CD1c-positive myeloid dendritic cell (primary cell): ENCODE results near the gene STXBP5.

Experiments
- DNase-seq: peaks from one replicate; pipeline ENCODE4 v3.0.0-alpha.2; 2016; ENCODE audit errors: extremely low spot score

Gene STXBP5

DNA sequence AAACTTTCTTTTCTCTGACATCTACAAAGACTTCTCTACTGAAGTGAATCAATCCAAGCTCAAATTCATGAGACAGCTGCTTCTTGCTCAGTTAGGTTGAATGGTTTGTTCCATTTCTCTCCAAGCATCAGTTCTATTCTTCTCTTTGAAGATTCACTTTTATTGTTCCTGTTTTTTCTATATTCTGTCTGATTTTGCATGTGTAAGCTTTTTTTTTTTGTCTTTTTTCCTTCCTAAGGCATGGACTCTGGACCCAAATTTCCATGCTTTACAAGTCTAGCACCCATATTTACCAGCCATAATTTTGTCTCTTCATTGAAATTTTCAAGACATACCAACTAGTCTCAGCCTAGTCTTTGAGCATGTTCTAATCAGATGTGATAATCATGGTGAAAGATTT lies 25.9 kb upstream of the STXBP5 start:
- no peak for DNase-seq

DNA sequence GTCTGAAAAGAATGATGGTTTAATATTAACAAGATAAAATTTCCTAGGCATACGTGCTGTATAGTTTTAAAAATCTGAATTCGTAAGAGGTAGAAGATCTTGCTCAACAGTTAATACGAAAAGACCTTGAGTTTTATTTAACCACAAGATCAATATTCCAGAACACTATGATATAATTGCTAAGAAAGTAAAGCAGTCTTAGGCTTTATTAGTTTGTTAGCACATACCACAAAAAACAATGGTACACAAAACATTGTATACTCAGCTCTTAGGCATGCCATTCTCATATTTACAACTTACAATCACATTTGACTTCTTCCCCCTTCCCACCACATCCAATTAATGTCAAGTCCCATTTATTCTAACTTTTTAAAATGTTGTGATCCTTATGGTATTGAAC lies 24.4 kb upstream of the STXBP5 start:
- DNase-seq: no peak

DNA sequence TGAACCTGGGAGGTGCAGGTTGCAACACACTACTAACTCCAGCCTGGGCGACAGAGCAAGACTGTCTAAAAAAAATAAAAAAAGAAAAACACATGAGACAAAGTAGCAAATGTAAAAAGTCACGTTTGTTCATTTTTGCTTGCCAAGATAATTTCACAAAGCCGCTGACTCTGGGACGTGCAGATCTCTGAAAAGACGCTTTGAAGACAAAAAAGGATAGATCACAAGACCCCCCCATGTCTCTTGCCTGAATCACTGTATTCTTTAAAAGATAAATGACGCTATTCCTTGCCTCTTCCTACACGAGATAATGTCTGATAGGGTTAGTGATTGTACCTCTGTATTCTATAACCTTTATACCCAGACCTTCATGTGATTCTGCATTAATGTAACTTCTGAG lies 23.3 kb upstream of the STXBP5 start:
- no peak for DNase-seq

DNA sequence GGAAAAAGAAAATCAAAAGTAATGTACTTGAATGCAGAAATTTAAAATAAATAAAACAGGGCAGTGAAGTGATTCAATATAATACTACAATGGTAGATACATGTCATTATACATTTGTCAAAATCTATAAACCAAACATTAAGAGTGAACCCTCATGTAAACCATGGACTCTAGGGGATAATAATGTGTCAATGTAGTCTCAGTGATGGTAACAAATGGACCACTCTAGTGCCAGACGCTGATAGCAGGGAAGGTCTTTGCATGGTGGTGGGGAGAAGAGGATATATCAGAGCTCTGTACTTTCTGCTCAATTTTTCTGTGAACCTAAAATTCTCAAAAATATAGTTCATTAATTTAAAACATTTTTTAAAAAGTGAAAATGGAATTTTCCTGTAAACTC lies 19.8 kb upstream of the STXBP5 start:
- no peak for DNase-seq

DNA sequence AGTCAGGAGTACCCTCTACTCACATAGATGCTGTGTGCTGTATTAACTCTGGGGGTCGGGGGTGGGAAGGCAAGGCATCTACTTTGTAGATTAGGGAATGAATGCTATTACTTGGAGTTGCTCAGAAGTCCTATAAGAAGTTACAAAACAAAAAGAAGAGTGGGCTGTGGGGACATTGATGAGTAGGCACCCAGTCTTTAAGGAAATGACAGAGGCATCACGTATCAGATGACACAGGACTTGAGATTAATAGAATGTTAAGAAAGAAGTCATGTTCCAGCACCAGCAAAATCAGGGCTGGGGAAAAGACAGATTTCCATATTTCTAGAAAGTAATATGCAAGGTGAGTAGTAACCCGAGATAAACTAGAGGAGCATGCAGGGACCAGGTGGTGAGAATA lies 19.0 kb upstream of the STXBP5 start:
- DNase-seq: no peak

DNA sequence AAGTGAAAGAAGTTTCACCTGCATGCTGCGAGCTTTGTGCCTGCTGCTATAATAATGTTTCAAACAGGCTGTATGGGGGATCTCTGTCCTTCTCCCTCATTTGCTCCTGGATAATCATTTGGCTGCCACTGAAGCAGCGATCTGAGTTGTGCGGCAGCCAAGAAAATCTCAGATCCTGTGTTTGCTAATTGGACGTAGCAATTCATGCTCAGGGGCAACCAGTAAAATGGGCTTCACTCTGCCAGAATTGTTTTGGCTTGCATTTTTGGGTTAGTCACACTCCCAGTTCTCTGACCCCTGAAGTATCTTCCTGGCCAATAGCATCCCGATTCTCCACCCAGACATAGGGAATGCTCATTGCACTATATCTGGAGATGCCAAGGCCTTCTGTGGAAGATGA lies 13.7 kb upstream of the STXBP5 start:
- DNase-seq: no peak

DNA sequence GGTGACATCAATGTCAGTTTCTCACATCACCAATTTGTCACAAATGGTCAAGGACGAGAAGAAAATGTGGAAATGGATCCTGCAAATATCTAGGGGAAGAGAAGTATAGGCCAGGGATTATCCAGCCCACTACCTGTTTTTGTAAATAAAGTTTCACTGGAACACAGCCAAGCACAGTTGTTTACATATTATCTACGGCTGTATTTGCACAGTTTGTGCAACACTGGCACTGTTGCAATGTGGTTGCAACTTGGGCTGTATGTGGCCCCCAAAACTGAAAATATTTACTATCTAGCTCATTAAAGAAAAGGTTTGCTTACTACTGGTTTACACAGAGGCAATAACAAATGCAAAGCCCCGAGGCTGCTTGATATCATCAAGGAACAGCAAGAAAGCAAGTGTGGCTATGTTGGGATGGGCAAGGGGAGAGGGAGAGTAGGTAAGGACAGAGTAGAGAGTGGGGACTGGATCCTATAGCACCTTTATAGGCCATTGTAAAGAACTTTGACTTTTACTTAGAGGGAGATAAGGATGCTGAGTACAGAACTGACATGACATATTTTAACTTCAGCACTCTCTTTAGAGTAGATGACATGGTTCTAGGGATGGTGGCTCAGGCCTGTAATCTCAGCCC lies 11.8 kb upstream of the STXBP5 start:
- DNase-seq: no peak

DNA sequence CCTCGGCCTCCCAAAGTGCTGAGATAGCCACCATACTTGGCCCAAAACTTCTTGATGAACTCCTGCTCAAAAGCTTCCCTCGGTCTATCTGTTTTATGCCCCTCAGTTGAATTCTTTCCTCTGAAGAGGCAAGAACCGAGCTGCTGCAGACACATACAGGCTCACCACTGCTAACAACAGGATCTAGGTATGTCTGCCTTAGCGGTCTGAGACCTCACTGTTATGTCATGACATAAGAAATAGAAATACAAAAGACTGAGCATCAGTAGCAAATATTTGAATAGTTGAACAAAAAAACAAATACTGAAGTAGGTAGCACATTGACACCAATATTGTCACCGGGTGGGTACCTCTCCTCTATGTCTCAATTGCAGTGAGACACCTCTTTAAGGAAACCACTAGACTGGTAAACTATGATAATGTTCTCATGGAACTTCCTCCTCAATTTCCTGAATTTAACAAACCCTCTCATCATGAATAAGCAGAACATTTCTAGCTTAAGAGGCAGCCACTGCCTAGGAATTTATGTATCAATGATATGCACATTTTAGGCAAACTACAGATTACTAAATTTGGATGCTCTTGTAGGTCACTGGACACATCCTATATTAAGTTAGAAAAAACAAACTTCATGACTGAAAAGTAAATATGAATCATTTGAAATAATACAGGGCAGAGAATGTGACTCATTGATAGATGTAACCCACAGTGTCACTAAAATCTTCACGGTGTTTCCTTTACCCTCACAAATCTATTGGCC lies 9.4 kb upstream of the STXBP5 start:
- peak; percentile 28 for DNase-seq

DNA sequence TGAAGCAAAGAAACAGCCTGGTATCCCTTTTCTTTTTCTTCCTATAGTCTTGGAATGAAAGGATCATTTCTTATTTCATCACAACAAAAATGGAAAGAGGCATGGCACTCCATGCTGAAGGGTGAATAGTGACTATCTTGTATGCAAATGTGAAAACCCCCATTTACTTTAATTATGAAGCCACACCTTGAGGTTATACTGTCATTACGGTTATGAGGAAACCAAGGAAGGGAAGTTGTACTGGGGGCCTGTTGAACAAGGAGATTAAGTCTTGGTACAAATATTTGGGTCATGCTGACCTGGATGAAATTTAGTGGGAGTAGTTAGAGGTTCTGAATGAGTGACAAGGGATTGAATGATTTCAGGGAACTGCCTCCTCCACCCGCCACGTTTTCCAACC lies 8.7 kb upstream of the STXBP5 start:
- DNase-seq: no peak

DNA sequence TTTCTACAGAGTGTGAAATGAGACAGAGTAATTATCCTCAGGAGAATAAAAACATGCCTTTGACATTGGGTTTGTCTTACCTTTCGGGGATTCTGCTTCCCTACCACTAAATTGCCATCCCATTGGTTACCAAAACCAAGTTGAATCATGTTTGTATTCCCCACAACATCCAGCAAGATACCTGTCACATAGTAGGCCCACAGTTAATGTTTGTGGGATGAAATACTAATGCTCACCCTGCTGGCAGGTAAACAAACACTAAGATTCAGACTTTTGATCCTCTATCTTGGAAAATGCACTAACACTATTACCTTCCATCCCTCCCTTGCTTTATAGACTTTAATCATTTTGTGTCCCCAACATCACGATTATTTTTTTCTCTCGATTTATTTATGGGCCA lies 8.2 kb upstream of the STXBP5 start:
- DNase-seq: no peak

DNA sequence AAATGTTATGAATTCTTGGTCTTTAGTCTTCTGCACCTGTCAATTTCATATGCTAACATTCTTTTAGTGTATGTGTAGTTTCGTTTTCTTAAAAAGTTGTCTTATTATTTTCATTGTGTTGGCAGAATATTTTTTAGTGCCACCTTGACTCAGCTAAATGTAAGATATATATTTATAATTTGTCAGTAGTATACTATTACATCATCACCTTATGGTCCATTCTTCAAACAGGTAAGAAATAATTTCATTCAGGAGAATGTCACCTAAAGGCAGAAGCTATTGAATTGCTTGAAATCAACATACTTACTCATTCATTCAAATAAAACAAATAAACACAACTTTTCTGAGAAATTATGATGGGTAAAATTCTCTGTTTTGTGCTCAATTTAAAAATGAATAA lies 3.5 kb upstream of the STXBP5 start:
- DNase-seq: no peak

DNA sequence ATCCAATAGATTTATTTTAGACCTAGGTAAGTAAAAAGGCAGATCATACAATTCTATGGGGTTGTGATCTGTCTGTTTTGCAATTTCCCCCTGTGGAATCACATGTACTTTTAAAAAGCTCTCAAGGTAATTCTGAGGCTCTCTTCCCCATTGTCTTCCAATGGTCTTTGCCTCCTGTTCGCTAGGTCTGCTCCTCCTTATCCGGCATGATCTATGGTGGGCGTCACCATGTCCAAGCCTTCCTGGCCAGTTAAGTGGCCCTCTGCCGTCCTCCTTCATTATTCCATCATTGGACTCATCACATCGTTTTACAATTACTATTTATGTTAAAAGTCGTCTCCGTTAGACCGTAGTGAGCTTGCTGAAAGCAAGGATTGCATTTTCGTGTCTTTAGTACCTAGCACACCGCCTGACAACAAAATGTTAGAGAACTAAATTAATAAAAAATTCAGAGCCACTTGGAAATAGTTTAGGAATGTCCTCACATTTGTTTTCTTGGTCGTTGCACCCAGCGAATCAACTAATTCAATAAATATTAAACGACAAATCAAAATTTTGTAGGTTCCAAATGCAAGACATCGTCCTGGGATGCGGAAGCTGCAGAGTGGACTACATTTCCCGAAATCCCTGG lies 2.2 kb upstream of the STXBP5 start:
- DNase-seq: peak; percentile 56

DNA sequence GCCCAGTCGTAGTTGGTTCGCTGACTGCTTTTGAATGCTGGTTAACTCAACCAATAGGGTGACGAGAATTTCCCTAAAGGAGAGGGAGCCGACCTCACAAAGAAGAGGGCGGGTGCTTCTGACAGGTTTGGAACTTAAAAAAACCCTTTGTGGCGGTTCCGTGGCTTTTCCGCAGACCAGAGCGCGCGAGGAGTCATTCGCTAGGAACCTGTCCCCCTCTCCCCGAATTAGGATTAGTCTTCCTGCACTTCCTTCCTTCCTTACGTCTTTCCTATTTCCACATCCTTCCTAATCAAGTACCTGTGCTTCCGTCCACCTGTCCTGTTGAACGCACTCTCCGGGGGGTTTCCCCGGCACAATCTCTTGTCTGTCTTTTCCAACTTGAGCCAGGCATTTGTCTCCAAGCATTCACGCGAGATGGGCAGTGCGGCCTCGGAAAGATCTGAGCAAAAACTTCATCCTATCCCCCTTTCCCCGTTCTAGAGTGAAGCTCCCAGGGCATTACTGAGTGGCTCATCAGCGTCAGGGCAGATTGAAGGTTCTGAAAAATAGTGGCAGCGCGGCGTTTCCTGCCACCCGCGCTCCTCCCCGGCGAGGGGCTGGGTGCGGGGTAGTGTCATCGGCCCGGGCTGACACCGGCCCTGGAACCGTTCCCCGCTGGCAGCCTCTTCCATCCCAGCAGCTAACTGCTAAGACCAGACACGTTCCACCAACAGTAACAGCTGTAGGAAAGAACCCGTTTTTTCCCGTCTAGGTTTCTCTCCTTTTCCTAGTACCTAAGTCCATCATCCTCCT lies 1.5 kb upstream of the STXBP5 start:
- peak; percentile 96 for DNase-seq

DNA sequence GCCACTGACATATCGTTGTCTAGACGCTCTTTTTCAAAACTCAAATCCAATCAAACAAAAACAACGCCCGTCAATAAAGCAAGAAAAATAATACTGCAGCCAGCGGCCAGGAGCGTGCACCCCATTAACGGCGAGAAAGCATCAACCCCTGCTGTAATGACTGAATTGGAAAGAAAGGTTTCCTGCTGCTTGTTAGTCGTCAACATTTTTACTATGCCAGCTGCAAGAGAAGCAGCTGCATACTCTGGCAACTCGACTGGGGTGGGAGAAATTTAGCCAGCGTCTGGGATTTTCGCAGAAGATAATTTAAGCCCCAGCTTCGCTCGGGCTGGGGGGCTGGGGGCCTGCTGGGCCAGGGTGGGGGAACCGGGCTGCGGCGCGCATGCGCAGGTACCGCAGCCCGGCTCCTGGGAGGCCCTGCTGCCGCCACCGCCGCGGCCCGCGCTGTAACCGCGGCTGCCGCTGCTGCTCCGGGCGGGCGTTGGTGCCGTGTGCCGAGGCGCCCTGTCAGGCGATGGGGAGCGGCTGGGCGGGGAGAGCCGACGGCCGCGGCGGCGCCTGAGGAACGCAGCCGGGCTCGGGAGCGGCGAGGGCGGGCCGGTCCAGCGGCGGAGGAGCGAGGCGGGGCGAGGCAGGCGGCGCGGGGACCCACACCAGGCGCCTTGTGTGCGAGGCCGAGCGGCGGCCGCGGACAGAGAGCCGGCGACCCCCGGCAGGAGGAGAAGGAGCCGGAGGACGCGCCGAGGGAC lies 732 bp upstream of the STXBP5 start:
- DNase-seq: peak; percentile 91

DNA sequence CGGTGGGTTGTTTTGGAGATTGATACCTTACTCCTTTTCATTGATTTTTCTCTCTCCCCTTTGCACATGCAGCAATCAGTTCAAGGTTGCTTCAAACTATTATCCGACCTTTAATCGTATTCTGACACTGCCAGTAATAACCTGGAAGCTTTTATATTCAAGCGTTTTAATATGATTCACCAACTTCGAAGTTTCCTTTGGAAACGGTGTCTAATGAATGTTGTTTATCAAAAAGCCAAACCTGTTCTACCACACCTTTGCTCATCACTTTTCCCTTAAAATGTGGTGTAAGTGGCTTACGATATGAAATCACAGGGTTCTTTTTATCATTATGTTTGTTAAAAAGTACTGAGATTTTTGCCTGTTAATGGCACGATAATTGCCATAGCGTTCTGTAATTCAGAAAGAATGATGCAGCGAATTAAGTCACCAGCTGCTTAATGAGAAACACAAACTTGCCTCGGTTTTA lies 660 bp downstream of the STXBP5 start:
- no peak for DNase-seq

DNA sequence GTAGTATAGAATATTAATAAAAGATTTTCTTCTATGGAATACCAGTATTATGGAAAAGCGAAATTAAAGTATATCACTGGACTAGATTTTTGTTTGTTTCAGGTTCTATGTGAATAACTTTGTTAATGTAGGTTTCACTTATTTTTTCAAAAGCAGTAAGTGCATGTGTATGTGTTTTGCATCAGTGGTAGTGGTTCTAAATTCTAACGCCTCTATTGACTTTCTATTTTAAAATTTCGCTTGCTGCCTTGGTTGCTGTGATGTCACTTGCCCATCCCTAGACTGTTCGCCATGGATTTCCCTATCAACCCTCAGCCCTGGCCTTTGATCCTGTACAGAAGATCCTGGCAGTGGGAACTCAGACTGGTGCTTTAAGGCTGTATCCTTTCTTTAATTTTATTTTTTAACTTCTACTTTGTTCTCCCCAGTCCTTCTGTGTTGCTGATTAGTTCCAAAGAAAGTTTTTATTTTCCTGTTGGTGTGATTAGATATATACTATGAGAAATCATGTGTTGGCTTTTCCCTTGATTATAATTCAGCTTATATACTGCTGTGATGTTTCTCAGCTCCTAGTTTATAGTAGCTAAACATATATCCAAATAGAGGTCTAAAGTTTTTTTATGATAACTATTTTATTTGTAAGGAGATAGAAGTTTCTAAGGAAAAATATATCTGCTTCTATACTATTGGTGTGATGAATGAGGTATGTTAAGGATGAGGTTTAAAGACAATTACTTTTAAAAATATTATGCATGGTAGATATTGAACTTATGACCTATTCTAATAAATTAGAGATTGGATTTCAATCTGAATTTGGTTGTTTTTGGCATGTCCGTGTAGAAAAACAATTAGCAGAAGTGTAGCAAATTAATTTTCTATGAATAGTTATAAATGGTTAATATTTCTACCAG lies 1.7 kb downstream of the STXBP5 start:
- no peak for DNase-seq

DNA sequence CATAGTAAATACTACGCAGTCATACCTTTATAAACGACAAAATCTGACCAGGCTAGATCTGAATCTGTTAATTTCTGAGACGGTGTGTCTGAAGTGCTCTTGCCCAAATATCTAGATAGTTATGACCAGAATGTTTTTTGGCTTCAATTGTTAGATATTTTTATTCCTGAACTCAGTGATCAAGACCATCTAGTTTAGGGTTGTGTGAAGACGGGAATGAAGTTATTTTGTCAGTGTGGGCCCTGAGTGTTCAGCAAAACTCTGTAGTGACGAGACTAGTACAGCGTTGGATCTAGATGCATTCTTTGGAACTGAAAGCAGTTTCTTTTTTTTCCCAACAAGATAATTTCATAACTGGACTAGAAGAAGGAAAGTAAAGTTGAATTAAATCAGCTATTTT lies 3.1 kb downstream of the STXBP5 start:
- DNase-seq: no peak

DNA sequence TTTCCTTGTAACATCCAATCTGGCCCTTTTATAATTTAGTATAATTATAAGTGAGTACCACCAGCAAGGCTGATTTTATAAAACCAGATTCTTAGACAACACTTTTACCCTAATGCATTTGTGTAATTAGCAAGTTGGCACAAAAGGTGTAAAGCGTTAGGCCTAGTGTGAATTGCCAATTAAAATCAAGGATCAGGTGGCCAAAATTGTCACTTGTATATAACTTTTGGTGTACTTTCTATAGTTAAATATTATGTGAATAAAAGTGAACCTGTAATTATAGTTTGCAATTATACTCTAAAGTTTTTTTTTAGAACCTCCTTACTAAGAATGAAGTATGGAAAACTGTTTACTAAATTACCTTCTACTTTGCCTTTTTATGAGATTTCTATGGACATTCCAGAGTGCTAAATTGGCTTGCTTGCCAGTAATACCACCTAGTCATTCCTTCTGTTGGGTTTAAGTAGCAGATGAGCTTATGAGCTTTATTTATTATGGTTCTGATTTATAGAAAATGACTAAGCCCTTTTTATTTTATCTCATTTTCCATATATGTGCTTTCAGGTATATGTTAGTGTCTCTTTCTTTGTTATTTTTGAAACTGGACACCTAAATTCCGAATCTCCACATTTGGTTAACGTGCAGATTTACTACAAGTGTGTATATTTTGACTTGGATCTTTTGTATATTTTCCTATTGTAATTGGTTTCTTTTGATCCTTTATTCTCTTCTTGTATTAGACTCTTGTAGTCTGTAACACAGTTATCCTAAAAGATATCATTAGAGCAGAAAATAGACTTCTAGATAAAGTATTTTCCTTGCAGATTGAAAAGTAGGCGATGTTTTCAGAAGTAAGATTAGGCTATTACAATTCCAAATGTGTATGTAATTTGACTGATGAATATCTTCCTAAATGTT lies 3.9 kb downstream of the STXBP5 start:
- no peak for DNase-seq

DNA sequence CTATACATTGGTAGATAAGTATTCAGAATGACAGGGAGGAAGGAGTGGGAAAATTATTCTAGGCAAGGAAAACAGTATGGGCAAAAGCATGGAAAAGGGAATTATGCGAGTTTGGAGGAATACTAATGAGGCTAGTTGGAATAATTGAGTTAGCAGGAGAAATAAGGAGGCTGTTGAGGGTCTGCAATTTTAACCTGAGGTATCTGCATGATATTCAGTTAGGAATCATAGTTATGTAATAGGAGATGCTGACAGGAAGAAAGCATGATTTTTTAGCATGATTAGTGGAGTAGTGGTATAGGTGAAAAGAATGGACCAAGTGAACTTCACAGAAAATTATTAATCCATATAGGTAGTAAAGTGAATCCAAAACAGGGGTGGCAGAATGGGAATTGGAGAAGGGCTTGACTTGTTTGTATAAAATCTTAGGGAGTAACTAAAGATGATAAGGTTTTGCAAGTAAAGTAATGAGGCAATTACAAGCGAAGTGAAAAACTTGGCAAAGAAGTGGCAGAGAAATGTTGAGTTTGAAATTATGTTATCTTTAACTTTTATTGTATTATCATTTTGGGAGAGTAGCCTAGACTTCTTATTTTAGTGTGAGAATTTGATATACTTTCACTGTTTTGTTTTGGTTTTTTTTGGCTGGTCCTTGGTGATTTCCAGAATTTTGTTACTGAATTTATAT lies 5.7 kb downstream of the STXBP5 start:
- DNase-seq: no peak
